Kasumi-1 (cell line): Measurements from ENCODE around the gene FBXL13.
"Not testable (repeated sequence)": the region's sequence is repeated elsewhere in the genome, so short reads cannot be mapped to it uniquely, and the experiment has no call there.

Experiments
- DNase-seq, 2 experiments: peaks; one replicate each; lab custom pipeline; 2025; lab: John Stamatoyannopoulos, UW

FBXL13 gene

GRCh38 chr7:103023578-103023977 lies 51.0 kb downstream of the FBXL13 start:
- DNase-seq: not testable (repeated sequence)

- DNase-seq: not testable (repeated sequence)
Measured at GRCh38 chr7:103021490-103021889, 53.1 kb downstream of the FBXL13 start.

- DNase-seq: not testable (repeated sequence)
Measured at GRCh38 chr7:103020876-103021275, 53.7 kb downstream of the FBXL13 start.

- DNase-seq: not testable (repeated sequence)
Measured at GRCh38 chr7:103018295-103018694, 56.3 kb downstream of the FBXL13 start.

- DNase-seq: no peak
Measured at GRCh38 chr7:103011650-103012049, 62.9 kb downstream of the FBXL13 start.

- no peak for DNase-seq
Measured at GRCh38 chr7:103010211-103010610, 64.4 kb downstream of the FBXL13 start.

GRCh38 chr7:103009466-103010185 lies 65.0 kb downstream of the FBXL13 start:
- DNase-seq: peak in 1 of 2 experiments; percentile 26

- no peak for DNase-seq
Measured at GRCh38 chr7:103003004-103003403, 71.6 kb downstream of the FBXL13 start.

- no peak for DNase-seq
Measured at GRCh38 chr7:103001210-103001609, 73.4 kb downstream of the FBXL13 start.

- no peak for DNase-seq
Measured at GRCh38 chr7:102996957-102997356, 77.6 kb downstream of the FBXL13 start.

- DNase-seq: not testable (repeated sequence)
Measured at GRCh38 chr7:102995609-102996008, 79.0 kb downstream of the FBXL13 start.

- DNase-seq: no peak
Measured at GRCh38 chr7:102994567-102994966, 80.0 kb downstream of the FBXL13 start.

- DNase-seq: no peak
Measured at GRCh38 chr7:102993718-102994029, 80.9 kb downstream of the FBXL13 start.

GRCh38 chr7:102992938-102993717 lies 81.5 kb downstream of the FBXL13 start:
- no peak for DNase-seq

GRCh38 chr7:102992509-102992937 lies 82.1 kb downstream of the FBXL13 start:
- no peak for DNase-seq

- DNase-seq: no peak
Measured at GRCh38 chr7:102991540-102992214, 82.9 kb downstream of the FBXL13 start.

GRCh38 chr7:102991077-102991539 lies 83.5 kb downstream of the FBXL13 start:
- DNase-seq: peak; percentile 10 to 28

GRCh38 chr7:102990642-102991041 lies 84.0 kb downstream of the FBXL13 start:
- no peak for DNase-seq

GRCh38 chr7:102988631-102989560 lies 85.7 kb downstream of the FBXL13 start:
- no peak for DNase-seq

- no peak for DNase-seq
Measured at GRCh38 chr7:102988088-102988487, 86.5 kb downstream of the FBXL13 start.

- DNase-seq: no peak
Measured at GRCh38 chr7:102985176-102985783, 89.3 kb downstream of the FBXL13 start.
